ENCODE measurements around the gene HRAS. TPM values are rescaled to one million over a fixed set of nuclear protein-coding genes. Genes with fewer than 3 reads are reported as not detected.

HRAS gene
- total and polyA plus RNA-seq, 2 of the 8 experiments (the other 6 are each of a cell fraction or from before 2014, with no cell fraction given), result 44.3 to 54.7 TPM

DNA sequence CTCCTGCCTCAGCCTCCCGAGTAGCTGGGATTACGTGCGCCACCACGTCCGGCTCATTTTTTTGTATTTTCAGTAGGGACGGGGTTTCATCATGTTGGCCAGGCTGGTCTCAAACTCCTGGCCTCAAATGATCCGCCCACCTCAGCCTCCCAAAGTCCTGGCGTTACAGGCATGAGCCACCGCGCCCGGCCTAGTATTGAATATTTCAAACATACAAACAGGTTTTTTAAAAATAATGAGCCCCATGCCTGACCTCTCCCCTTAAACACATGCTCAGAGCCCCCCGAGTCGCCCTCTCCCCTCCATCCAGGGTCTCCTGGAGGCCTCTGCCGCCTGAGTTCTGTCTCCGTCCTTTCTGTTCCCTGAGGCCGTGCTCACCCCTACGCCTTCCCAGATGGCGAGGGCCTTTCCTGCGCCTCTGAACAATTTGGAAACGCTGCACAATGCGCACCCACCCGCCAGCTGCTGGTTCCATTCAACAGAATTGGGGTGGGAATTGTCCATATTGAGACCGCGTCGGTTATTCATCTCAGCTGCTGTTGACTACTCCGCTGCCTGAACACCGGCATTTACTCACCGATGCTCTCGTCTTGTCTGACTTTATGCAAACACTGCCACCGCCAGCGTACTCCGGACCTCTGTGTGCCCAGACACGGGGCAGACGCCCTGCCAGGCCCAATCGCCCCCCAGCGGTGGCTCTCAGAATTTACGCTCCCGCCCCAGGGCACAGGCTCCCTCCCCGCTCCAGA is 14.8 kb downstream of the HRAS start:
- Histone ChIP-seq H2BK20ac (ENCODE audit: low read length) (no peak overlapping the region), H3K4me3 (ENCODE audit: extremely low read depth in 1 of 4, insufficient read depth in 2 of 4, low read depth in 3 of 4, low read length in 4 of 4) (no peak overlapping the region), H4K8ac (ENCODE audit: extremely low read depth, insufficient read depth, low read length) (no peak overlapping the region), H4K5ac (ENCODE audit: insufficient read length, low read depth, low read length) (no peak overlapping the region), H2BK15ac (ENCODE audit: low read length) (no peak overlapping the region), H3K79me2 (ENCODE audit: control insufficient read depth in 1 of 2, insufficient read depth in 2 of 2, low read length in 2 of 2) (no peaks in the 10 kb centered on the region), H3K79me1 (ENCODE audit: low read depth, low read length) (no peaks in the 10 kb centered on the region), H3K9me3 (ENCODE audit: insufficient read depth in 2 of 2, low read depth in 1 of 2, low read length in 1 of 2) (peaks cover 4 to 14% of the 10 kb centered on the region in 2 experiments; a peak in 1 of 4 replicates), H3K4ac (replicated peaks; ENCODE audit: insufficient read length, low read depth, low read length) (no peak overlapping the region), H3K27me3 (replicated peaks in 1 of 4; ENCODE audit: control insufficient read depth in 3 of 4, extremely low read depth in 1 of 4, insufficient read depth in 3 of 4, low read length in 3 of 4) (0 out of 7 replicates have a peak, but pooled peaks cover 0 to 3% (median 0%) of the 10 kb centered on the region in 4 experiments), H3K14ac (ENCODE audit: insufficient read length) (no peak overlapping the region), H3K18ac (ENCODE audit: extremely low read depth, low read length) (no peak overlapping the region), H3K9ac (replicated peaks in 1 of 4; ENCODE audit: extremely low read depth in 1 of 4, low read depth in 3 of 4, low read length in 3 of 4) (no peak overlapping the region), H4K91ac (replicated peaks; ENCODE audit: insufficient read length, low read length) (no peak overlapping the region), H3K4me2 (ENCODE audit: insufficient read depth in 1 of 2, low read depth in 2 of 2, low read length in 2 of 2) (no peak overlapping the region), H2BK5ac (ENCODE audit: low read depth, low read length) (no peak overlapping the region), H2AFZ (ENCODE audit: low read length) (no peak overlapping the region), H3K4me1 (replicated peaks in 1 of 4; ENCODE audit: control insufficient read depth in 3 of 4, insufficient read depth in 4 of 4, low read length in 3 of 4) (no peaks in the 10 kb centered on the region), H3K27ac (ENCODE audit: low read depth, low read length) (no peak overlapping the region), H3K23ac (ENCODE audit: insufficient read length) (no peak overlapping the region), H2AK5ac (ENCODE audit: low read depth, low read length) (no peak overlapping the region), H3K36me3 (ENCODE audit: control insufficient read depth in 2 of 4, insufficient read depth in 4 of 4, low read length in 3 of 4) (no peaks in the 10 kb centered on the region), H3K23me2 (ENCODE audit: low read depth, low read length) (no peaks in the 10 kb centered on the region), H4K20me1 (replicated peaks in 1 of 2; ENCODE audit: control insufficient read depth in 1 of 2, insufficient read depth in 2 of 2, low read length in 2 of 2) (no peaks in the 10 kb centered on the region), H2BK120ac (replicated peaks; ENCODE audit: low read depth, low read length) (no peak overlapping the region), H3K56ac (replicated peaks; ENCODE audit: insufficient read length, low read depth, low read length) (no peak overlapping the region), H2BK12ac (ENCODE audit: low read depth, low read length) (no peak overlapping the region)
- peak; percentile 19 to 48 (median 41); a peak in 2 of 4 replicates for TF ChIP-seq CTCF (IDR thresholded peaks at IDR 0.05; ENCODE audit: control extremely low read depth in 1 of 3, insufficient read depth in 1 of 3, low read depth in 1 of 3, low read length in 3 of 3)
- no peak for TF ChIP-seq EZH2 (IDR thresholded peaks at IDR 0.05; ENCODE audit: low read depth, low read length, severe bottlenecking)
- no peak for TF ChIP-seq TAF1 (IDR thresholded peaks at IDR 0.05; ENCODE audit: low read depth, low read length)
- TF ChIP-seq EP300 (IDR thresholded peaks at IDR 0.05; ENCODE audit: borderline replicate concordance in 1 of 2, low read depth in 2 of 2, low read length in 2 of 2), result no peak
- no peak for TF ChIP-seq CEBPB (IDR thresholded peaks at IDR 0.05; ENCODE audit: low read depth, low read length)
- no peak for TF ChIP-seq MAFK (IDR thresholded peaks at IDR 0.05; ENCODE audit: low read depth, low read length)
- no peak for TF ChIP-seq JUN (IDR thresholded peaks at IDR 0.05; ENCODE audit: low read depth, low read length)
- TF ChIP-seq GABPA (IDR thresholded peaks at IDR 0.05; ENCODE audit: borderline replicate concordance, insufficient read depth, low read length), result no peak
- POLR2A ChIA-PET (ENCODE audit: partially characterized antibody), result interaction anchor here (1.4 to 1.6 kb wide), 2 partner anchors 113 to 117 kb away, joined by 3 read pairs; no protein-coding TSS in a partner anchor
- DNase-seq (ENCODE audit: low read depth in 1 of 2, low spot score in 2 of 2) (peak in 1 of 2 experiments; percentile 65), FAIRE-seq (no peak)
- WGBS, 2 experiments (ENCODE audit: extremely low coverage in 1 of 2, insufficient coverage in 1 of 2, insufficient read length in 1 of 2, insufficient replicate concordance in 2 of 2, low coverage in 1 of 2, low lambda C conversion rate in 2 of 2, missing lambda C conversion rate in 1 of 2), result 93% methylated on average over 39 of the region's 39 CpGs; no CpG with 5 or more reads in 1 of the 2 experiments
- CTCF ChIA-PET (ENCODE audit: partially characterized antibody), result interaction anchor here (0.6 to 1.5 kb wide), 7 partner anchors 9 to 208 kb away, joined by 3 to 4 read pairs (median 3); partner anchors contain the start of gene HRAS

Measured in H1 (cell line).